Activated T-helper 17 cell treated with anti-CD3 and anti-CD28 coated beads, Interleukin-2, amount 50 U/mL, for 72 hours (primary cell): ENCODE results near the gene RAC2. TPM values are rescaled to one million over a fixed set of nuclear protein-coding genes. Genes with fewer than 3 reads are reported as not detected.
A peak's percentile ranks its signal among the peaks of the same experiment; 100 is the strongest.
"Not testable (repeated sequence)": the region's sequence is repeated elsewhere in the genome, so short reads cannot be mapped to it uniquely, and the experiment has no call there.

Source experiments
- ATAC-seq: fragments of 150-1000 bp; cut with Tn5 transposase; replicated peaks from 2 replicates; pipeline ENCODE4 v1.10.0; 2021; ENCODE audit warnings: mild to moderate bottlenecking, moderate library complexity
- H3K27ac Mint-ChIP-seq: one replicate; pipeline ENCODE4 v1.8.0; 2022; ENCODE audit warnings: mixed read lengths
- H3K27me3 Mint-ChIP-seq: one replicate; pipeline ENCODE4 v1.8.0; 2022; ENCODE audit warnings: mixed read lengths
- H3K36me3 Mint-ChIP-seq: one replicate; pipeline ENCODE4 v1.8.0; 2022; ENCODE audit warnings: low read depth, mild to moderate bottlenecking, mixed read lengths
- H3K4me1 Mint-ChIP-seq: one replicate; pipeline ENCODE4 v1.8.0; 2022; ENCODE audit warnings: mixed read lengths
- H3K4me3 Mint-ChIP-seq: one replicate; pipeline ENCODE4 v1.8.0; 2022; ENCODE audit warnings: mild to moderate bottlenecking, mixed read lengths
- H3K9me3 Mint-ChIP-seq: one replicate; pipeline ENCODE4 v1.8.0; 2022; ENCODE audit warnings: mixed read lengths
- total RNA-seq, 2 donors: library from RNA; stranded (reverse); gene quantifications; one replicate each; pipeline ENCODE4 v1.2.3, GENCODE V29; 2022

The RAC2 gene
- total RNA-seq, 2 donors from 2014 or later = 674 to 1,069 TPM

GRCh38 chr22:37255558-37256006 is 11.5 kb upstream of the RAC2 start:
- peak overlapping the region; percentile 55 for H3K4me3 Mint-ChIP-seq
- no peaks in the 10 kb centered on the region for H3K9me3 Mint-ChIP-seq
- H3K4me1 Mint-ChIP-seq = peaks cover 21% of the 10 kb centered on the region
- H3K27me3 Mint-ChIP-seq = no peaks in the 10 kb centered on the region
- H3K36me3 Mint-ChIP-seq = no peaks in the 10 kb centered on the region
- H3K27ac Mint-ChIP-seq = peak overlapping the region; percentile 88
- ATAC-seq = no peak

- H3K27me3 Mint-ChIP-seq = no peaks in the 10 kb centered on the region
- peak overlapping the region; percentile 55 for H3K4me3 Mint-ChIP-seq
- ATAC-seq = peak; percentile 84
- H3K36me3 Mint-ChIP-seq = no peaks in the 10 kb centered on the region
- no peaks in the 10 kb centered on the region for H3K9me3 Mint-ChIP-seq
- H3K27ac Mint-ChIP-seq = peak overlapping the region; percentile 88
- peaks cover 21% of the 10 kb centered on the region for H3K4me1 Mint-ChIP-seq
These were observed 10.8 kb upstream of the RAC2 start for GRCh38 chr22:37254867-37255233.

GRCh38 chr22:37254209-37254866 is 10.3 kb upstream of the RAC2 start:
- H3K36me3 Mint-ChIP-seq = no peaks in the 10 kb centered on the region
- H3K4me1 Mint-ChIP-seq = peaks cover 16% of the 10 kb centered on the region
- ATAC-seq = no peak
- H3K27ac Mint-ChIP-seq = no peak overlapping the region
- H3K27me3 Mint-ChIP-seq = no peaks in the 10 kb centered on the region
- H3K9me3 Mint-ChIP-seq = no peaks in the 10 kb centered on the region
- peak overlapping the region; percentile 55 for H3K4me3 Mint-ChIP-seq

GRCh38 chr22:37253126-37253660 is 9.1 kb upstream of the RAC2 start:
- H3K27ac Mint-ChIP-seq = no peak overlapping the region
- ATAC-seq = no peak
- H3K4me1 Mint-ChIP-seq = peaks cover 22% of the 10 kb centered on the region
- no peak overlapping the region for H3K4me3 Mint-ChIP-seq
- no peaks in the 10 kb centered on the region for H3K27me3 Mint-ChIP-seq
- no peaks in the 10 kb centered on the region for H3K9me3 Mint-ChIP-seq
- no peaks in the 10 kb centered on the region for H3K36me3 Mint-ChIP-seq

GRCh38 chr22:37251836-37252235 is 7.8 kb upstream of the RAC2 start:
- not testable (repeated sequence) for H3K27me3 Mint-ChIP-seq, ATAC-seq, H3K9me3 Mint-ChIP-seq, H3K27ac Mint-ChIP-seq, H3K36me3 Mint-ChIP-seq, H3K4me3 Mint-ChIP-seq
- peaks cover 25% of the 10 kb centered on the region for H3K4me1 Mint-ChIP-seq

- peak overlapping the region; percentile 6 for H3K27ac Mint-ChIP-seq
- ATAC-seq = no peak
- H3K4me1 Mint-ChIP-seq = peaks cover 18% of the 10 kb centered on the region
- no peaks in the 10 kb centered on the region for H3K9me3 Mint-ChIP-seq
- H3K27me3 Mint-ChIP-seq = no peaks in the 10 kb centered on the region
- H3K4me3 Mint-ChIP-seq = no peak overlapping the region
- H3K36me3 Mint-ChIP-seq = no peaks in the 10 kb centered on the region
These were observed 5.9 kb upstream of the RAC2 start for GRCh38 chr22:37249986-37250385.

GRCh38 chr22:37248251-37248650 is 4.2 kb upstream of the RAC2 start:
- ATAC-seq = peak; percentile 46
- no peaks in the 10 kb centered on the region for H3K9me3 Mint-ChIP-seq
- peak overlapping the region; percentile 6 for H3K27ac Mint-ChIP-seq
- H3K27me3 Mint-ChIP-seq = no peaks in the 10 kb centered on the region
- peaks cover 12% of the 10 kb centered on the region for H3K36me3 Mint-ChIP-seq
- peak overlapping the region; percentile 16 for H3K4me3 Mint-ChIP-seq
- peaks cover 21% of the 10 kb centered on the region for H3K4me1 Mint-ChIP-seq

GRCh38 chr22:37245740-37246139 is 1.7 kb upstream of the RAC2 start:
- H3K4me1 Mint-ChIP-seq = peaks cover 16% of the 10 kb centered on the region
- no peak for ATAC-seq
- no peaks in the 10 kb centered on the region for H3K9me3 Mint-ChIP-seq
- no peak overlapping the region for H3K27ac Mint-ChIP-seq
- no peak overlapping the region for H3K4me3 Mint-ChIP-seq
- H3K36me3 Mint-ChIP-seq = peaks cover 37% of the 10 kb centered on the region
- no peaks in the 10 kb centered on the region for H3K27me3 Mint-ChIP-seq

GRCh38 chr22:37244922-37245722 is 1.1 kb upstream of the RAC2 start:
- no peak for ATAC-seq
- H3K4me1 Mint-ChIP-seq = peaks cover 22% of the 10 kb centered on the region
- H3K4me3 Mint-ChIP-seq = peak overlapping the region; percentile 86
- peaks cover 43% of the 10 kb centered on the region for H3K36me3 Mint-ChIP-seq
- no peaks in the 10 kb centered on the region for H3K9me3 Mint-ChIP-seq
- H3K27ac Mint-ChIP-seq = peak overlapping the region; percentile 89
- no peaks in the 10 kb centered on the region for H3K27me3 Mint-ChIP-seq

GRCh38 chr22:37243402-37244113 is 511 bp downstream of the RAC2 start:
- Mint-ChIP-seq H3K27ac (peak overlapping the region; percentile 89), H3K9me3 (no peaks in the 10 kb centered on the region), H3K36me3 (peaks cover 59% of the 10 kb centered on the region), H3K27me3 (no peaks in the 10 kb centered on the region), H3K4me1 (peaks cover 26% of the 10 kb centered on the region), H3K4me3 (peak overlapping the region; percentile 86)
- ATAC-seq = peak; percentile 0

GRCh38 chr22:37242395-37242918 is 1.6 kb downstream of the RAC2 start:
- peak; percentile 79 for ATAC-seq
- peak overlapping the region; percentile 89 for H3K27ac Mint-ChIP-seq
- H3K27me3 Mint-ChIP-seq = no peaks in the 10 kb centered on the region
- peak overlapping the region; percentile 86 for H3K4me3 Mint-ChIP-seq
- H3K36me3 Mint-ChIP-seq = peaks cover 70% of the 10 kb centered on the region
- H3K4me1 Mint-ChIP-seq = peaks cover 28% of the 10 kb centered on the region
- H3K9me3 Mint-ChIP-seq = no peaks in the 10 kb centered on the region

- Mint-ChIP-seq H3K9me3 (no peaks in the 10 kb centered on the region), H3K27me3 (no peaks in the 10 kb centered on the region), H3K27ac (peak overlapping the region; percentile 89), H3K36me3 (peaks cover 79% of the 10 kb centered on the region), H3K4me1 (peaks cover 37% of the 10 kb centered on the region), H3K4me3 (peak overlapping the region; percentile 86)
- no peak for ATAC-seq
These were observed 2.5 kb downstream of the RAC2 start for GRCh38 chr22:37241351-37242142.

- Mint-ChIP-seq H3K9me3 (no peaks in the 10 kb centered on the region), H3K4me3 (peak overlapping the region; percentile 86), H3K27ac (peak overlapping the region; percentile 89), H3K4me1 (peaks cover 44% of the 10 kb centered on the region), H3K27me3 (no peaks in the 10 kb centered on the region), H3K36me3 (peaks cover 85% of the 10 kb centered on the region)
- no peak for ATAC-seq
These were observed 3.1 kb downstream of the RAC2 start for GRCh38 chr22:37240941-37241320.
